ENCODE data around the gene IL17RC. TPM values are rescaled to one million over a fixed set of nuclear protein-coding genes. Genes with fewer than 3 reads are reported as not detected.
"Not testable (repeated sequence)": the region's sequence is repeated elsewhere in the genome, so short reads cannot be mapped to it uniquely, and the experiment has no call there.

IL17RC gene
- total and polyA plus RNA-seq, 2 of the 4 experiments (the other 2 are of a cell fraction): 20.8 to 28.3 TPM

- H3K9me1 ChIP-seq (ENCODE audit: insufficient read depth, low read length): peaks cover 21% of the 10 kb centered on the region
- H4K8ac ChIP-seq (ENCODE audit: low read depth in 2 of 2, low read length in 2 of 2); H2BK120ac ChIP-seq (ENCODE audit: low read depth, low read length); H3K4me2 ChIP-seq (ENCODE audit: low read depth, low read length); H2BK20ac ChIP-seq (ENCODE audit: low read depth, low read length); H4K20me1 ChIP-seq (ENCODE audit: insufficient read depth, low read length); DNase-seq; H3K23ac ChIP-seq (ENCODE audit: low read depth, low read length); POLR2A ChIA-PET (ENCODE audit: unreplicated experiment); H3K9me3 ChIP-seq (ENCODE audit: control insufficient read depth, insufficient read depth, low read length); H2BK5ac ChIP-seq (ENCODE audit: low read depth, low read length, poor library complexity, severe bottlenecking); BruUV-seq (replicated peaks); H3K14ac ChIP-seq (replicated peaks; ENCODE audit: low read depth, low read length); ATAC-seq (ENCODE audit: low read depth); H3K27me3 ChIP-seq (ENCODE audit: control insufficient read depth, insufficient read depth, low read length); H2BK15ac ChIP-seq (ENCODE audit: low read depth, low read length); H3K4ac ChIP-seq (ENCODE audit: low read depth, low read length); H3K56ac ChIP-seq (ENCODE audit: extremely low read depth, insufficient read depth, low read length); H2AK5ac ChIP-seq (ENCODE audit: low read depth, low read length); H3K9ac ChIP-seq (ENCODE audit: low read depth, low read length); in situ Hi-C loops (cut with MboI; ENCODE audit: low sequenced_read_pairs); H3K4me3 ChIP-seq (ENCODE audit: insufficient read depth, low read depth, low read length); H3K18ac ChIP-seq (ENCODE audit: low read depth, low read length); H2AK9ac ChIP-seq (replicated peaks; ENCODE audit: low read depth, low read length, poor library complexity); dilution Hi-C loops (cut with HindIII; ENCODE audit: low sequenced_read_pairs, unreplicated experiment); H3K27ac ChIP-seq (ENCODE audit: insufficient read depth, low read length); CTCF ChIA-PET; H2AFZ ChIP-seq (replicated peaks; ENCODE audit: low read length, poor library complexity); H4K5ac ChIP-seq (ENCODE audit: low read depth, low read length); H3K36me3 ChIP-seq (ENCODE audit: control insufficient read depth, insufficient read depth, low read length); intact Hi-C loops (cut with micrococcal nuclease); H4K91ac ChIP-seq (ENCODE audit: insufficient read depth, low read depth, low read length): not testable (repeated sequence)
- H3K4me1 ChIP-seq (ENCODE audit: control insufficient read depth, insufficient read depth, low read length): peaks cover 11% of the 10 kb centered on the region
- peaks cover 0 to 35% of the 10 kb centered on the region in 2 experiments; a peak in 2 of 4 replicates for H3K79me1 ChIP-seq (ENCODE audit: low read depth in 1 of 2, low read length in 2 of 2)
- WGBS, 2 experiments (ENCODE audit: extremely low coverage in 2 of 2, insufficient read length in 1 of 2): 93% methylated on average over 3 of the region's 6 CpGs; no CpG with 5 or more reads in 1 of the 2 experiments
These were observed 15.9 kb upstream of the IL17RC start for GRCh38 chr3:9900965-9901415.
